HG02759 (cell line): ENCODE data around the gene ZDHHC8.

Source experiments
- ATAC-seq: cut with Tn5 transposase; IDR thresholded peaks from one replicate; pipeline ENCODE4 v1.9.1; 2021; ENCODE audit warnings: mild to moderate bottlenecking, moderate library complexity; ENCODE audit not compliant: unreplicated experiment

Gene ZDHHC8

GRCh38 chr22:20127869-20128618 lies 3.6 kb upstream of the ZDHHC8 start:
- no peak for ATAC-seq

GRCh38 chr22:20128619-20128901 lies 3.0 kb upstream of the ZDHHC8 start:
- ATAC-seq: no peak

DNA sequence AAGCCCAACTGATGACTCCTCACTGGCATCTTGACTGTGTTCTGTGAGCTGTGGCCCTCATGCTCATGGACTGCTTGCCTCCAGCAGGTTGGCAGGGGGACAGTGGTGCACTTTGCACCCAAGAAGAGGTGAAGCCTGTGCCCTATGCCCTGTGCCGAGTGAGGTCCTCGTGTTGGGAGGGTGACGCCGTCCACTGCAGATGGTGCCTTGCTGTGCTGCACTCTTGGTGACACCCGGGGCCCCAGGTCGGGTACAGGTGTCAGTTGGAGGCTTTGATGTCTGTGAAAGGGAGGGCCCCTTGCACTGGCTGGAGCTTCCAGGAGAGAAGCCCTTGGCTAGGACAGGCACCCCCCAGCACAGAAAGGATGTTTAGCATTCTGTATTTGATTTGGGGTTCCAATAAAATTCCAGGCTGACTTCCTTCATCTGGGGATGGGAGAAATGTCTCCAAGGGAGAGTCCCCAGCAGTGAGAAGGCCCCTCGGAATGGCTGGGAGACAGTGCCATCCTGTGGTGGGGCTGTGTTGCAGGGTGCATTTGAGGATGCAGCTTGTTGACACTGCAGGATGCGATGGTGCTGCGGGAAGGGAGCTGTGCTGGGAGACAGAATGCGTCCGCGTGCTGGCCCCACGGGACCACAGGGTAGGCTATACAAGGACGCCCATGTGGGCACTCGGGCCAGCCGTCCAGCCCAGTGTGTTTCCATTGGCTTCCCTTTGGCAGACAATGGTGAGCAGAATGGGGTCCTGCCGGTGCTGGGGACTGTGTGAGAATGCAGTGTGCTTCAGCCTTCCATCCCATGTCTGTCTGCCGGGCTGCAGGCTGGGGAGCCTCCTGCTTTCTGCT lies 2.5 kb upstream of the ZDHHC8 start:
- ATAC-seq: no peak

DNA sequence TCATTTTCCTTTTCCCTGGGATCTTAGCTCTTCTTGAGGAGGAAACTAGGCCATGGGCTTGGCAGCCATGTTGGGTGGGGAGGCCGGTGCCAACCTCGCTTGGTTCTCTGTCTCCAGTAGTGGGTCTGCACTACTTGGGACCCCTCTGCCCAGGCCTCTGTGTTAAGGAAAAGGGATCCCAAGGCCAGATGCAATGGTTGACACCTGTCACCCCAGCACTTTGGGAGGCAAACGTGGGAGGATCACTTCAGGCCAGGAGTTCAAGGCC lies 1.9 kb upstream of the ZDHHC8 start:
- no peak for ATAC-seq

DNA sequence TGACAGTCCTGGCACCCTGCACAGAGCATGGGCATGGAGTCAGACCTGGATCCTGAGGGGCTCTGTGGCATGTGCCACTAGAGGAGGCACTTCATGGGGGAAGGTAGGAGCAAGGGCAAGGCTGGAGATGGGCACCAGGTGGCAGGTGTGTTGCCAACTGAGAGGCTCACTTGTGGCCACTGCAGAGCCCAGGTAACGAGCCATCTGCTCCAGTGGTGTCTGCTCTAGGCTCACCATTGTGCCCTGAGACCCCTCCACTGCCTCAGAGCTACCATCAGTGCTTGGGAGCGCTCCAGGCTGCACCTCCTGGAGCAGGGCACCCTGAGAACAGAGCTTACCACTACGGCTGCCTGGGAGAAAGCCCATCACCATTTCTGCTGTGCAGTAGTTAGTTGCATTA lies 1.3 kb upstream of the ZDHHC8 start:
- ATAC-seq: no peak

GRCh38 chr22:20130731-20131596 lies 640 bp upstream of the ZDHHC8 start:
- peak; percentile 69 for ATAC-seq

DNA sequence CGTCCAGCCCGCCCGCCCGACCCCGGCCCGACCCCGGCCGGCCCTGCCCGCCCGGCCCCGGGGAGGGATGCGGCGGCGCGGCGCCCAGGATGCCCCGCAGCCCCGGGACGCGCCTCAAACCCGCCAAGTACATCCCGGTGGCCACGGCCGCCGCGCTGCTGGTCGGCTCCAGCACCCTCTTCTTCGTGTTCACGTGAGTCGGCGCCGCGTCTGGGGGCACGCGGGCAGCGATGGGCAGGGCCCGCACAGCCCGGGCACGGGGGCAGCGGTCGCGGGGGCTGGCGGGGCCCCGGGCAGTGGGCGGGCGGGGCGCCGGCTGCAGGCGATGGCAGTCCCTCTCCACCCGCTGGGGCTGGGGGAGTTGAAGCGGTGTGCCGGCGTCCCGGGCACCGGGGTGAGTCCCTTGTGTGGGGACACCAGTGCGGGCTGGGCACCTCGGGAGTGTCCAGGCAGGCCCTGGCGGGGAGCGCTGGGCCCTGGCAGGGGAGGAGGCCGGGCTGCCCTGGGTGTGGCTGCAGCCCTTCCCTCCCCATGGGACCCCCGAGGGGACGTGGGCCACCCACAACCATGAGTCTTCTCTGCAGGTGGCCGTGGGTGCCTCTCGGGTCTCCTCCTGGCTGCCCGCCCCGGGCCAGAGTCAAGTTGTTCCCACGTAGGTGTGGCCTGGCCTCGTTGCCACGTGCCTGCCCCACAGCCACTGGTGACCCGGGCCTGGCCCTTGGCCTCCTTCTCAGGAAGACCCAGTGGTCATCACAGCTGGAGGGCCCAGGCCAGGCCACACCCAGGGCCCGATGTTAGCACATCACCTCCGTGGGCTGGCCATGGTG lies 468 bp downstream of the ZDHHC8 start:
- peak; percentile 15 for ATAC-seq

DNA sequence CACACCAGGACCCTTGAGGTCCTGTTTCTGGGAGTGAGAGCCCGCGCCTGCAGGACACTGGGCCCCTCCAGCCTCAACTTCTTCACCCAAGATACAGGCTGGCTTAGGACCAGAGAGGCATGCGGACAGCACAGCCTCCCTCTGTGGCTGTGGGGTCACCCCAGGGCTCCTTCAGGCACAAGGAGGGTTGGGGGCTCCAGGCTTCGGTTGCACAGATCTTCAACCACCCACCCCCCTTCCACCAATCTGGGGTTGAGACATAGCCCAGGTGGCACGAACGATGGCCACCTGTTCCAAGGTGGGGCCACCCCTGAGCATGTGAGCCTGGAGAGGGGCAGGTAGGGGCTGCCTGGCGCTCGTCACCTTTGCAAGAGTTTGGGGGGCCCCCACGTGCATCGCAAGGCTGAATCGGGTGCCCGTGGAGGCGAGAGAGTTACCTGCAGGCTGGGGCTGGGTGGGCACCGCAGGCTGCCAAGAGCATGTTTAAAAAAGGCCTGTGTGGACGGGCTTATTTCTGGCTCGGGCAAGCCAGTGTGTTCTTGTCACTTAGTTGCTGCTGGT lies 1.2 kb downstream of the ZDHHC8 start:
- ATAC-seq: no peak

DNA sequence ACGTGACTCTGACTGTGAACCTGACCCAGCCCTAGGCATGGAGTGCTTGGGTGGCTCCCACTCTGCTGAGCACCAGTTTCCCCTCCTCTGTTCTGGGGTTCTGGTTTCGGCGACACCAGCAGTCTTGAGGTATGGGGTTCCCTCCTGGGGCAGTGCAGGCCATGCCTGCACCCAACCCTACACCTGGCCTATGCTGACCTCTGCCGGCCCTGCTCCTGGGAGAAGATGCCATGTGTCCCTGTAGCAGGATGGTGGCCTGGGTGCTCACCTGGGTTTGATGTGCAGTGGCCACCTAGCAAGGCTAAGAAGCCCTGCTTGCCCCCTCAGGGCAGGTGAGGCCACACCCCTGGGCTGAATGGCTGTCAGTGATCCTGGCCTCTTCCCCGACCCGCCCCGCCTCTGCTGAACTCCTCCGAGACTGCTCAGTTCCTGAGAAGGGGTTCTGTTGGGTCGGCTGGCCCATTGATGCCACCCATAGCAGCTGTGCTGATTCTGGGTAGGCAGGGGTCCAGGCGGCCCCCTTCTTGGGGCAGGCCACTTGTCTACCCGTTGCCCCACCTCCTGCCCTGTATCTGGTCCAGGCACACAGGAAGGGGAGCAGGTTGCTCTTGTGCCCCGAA lies 2.4 kb downstream of the ZDHHC8 start:
- no peak for ATAC-seq

- ATAC-seq: no peak
Measured at GRCh38 chr22:20135265-20135664, 3.7 kb downstream of the ZDHHC8 start.

GRCh38 chr22:20135806-20136602 lies 4.4 kb downstream of the ZDHHC8 start:
- ATAC-seq: no peak

- ATAC-seq: no peak
Measured at GRCh38 chr22:20136603-20136873, 4.9 kb downstream of the ZDHHC8 start.

- ATAC-seq: no peak
Measured at GRCh38 chr22:20137113-20137512, 5.5 kb downstream of the ZDHHC8 start.

- no peak for ATAC-seq
Measured at GRCh38 chr22:20137671-20138416, 6.2 kb downstream of the ZDHHC8 start.

DNA sequence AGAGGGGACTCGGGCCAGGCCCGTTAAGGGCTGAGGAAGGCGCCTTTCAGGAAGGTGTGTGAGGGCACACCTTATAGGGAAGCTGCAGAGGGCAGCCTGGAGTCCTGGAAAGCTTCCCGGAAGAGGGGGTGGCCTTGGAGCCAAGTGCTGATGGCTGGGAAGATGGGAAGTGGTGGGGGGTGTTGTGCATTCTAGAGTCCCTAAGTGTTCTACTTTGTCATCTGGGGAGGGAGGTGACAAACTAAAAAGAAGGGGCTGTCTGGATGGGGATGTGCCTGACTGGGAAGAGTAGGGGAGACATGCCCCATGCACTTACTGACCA lies 6.8 kb downstream of the ZDHHC8 start:
- no peak for ATAC-seq

DNA sequence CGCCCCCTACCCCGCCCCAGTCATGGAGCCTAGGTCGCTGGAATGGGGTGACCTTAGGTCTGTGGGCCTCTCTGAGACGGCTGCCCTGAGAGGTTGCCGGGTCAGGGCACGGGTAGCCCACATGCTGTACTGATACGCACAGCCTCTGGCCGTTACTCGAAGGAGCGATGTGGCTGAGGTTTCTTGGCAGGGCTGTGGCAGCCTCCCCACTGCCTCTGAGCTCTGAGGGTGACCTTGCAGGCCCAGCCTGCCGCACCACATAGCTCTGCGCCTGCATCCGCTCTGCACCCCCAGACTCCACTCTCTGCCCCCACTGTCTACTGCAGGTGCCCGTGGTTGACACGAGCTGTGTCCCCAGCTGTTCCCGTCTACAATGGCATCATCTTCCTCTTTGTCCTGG lies 7.3 kb downstream of the ZDHHC8 start:
- ATAC-seq: no peak

- no peak for ATAC-seq
Measured at GRCh38 chr22:20139391-20140106, 7.9 kb downstream of the ZDHHC8 start.

DNA sequence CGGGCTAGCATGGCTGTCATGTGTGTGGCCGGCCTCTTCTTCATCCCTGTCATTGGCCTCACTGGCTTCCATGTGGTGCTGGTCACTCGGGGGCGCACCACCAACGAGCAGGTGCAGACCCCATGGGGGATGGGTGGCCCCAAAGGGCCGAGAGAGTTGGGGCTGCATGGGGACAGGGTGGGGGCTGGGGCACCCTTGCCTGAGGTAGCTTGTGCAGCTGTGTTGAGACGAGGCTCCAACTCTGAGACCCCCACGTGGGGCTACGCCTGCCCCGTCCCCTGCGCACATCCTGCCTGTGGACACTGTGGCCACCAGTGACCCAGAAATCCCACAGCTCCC lies 8.5 kb downstream of the ZDHHC8 start:
- no peak for ATAC-seq

DNA sequence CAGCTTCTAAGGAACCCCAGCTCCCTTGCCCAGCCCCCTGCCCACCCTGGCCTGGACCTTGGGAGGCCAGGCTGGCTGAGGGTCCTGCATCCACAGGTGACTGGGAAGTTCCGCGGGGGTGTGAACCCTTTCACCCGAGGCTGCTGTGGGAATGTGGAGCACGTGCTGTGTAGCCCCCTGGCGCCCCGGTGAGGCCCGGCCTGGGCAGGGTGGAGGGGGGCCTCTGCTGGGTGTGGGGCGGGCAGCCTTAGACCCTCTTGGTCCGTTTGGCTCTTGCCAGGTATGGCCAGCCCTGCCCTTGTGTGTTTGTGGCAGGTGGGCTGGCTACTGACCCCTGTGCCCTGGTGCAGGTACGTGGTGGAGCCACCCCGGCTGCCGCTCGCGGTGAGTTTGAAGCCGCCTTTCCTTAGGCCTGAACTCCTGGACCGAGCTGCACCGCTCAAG lies 8.9 kb downstream of the ZDHHC8 start:
- no peak for ATAC-seq
